GM18867 (cell line): ENCODE measurements around the gene DENND1A.
"Not testable (repeated sequence)": the region's sequence is repeated elsewhere in the genome, so short reads cannot be mapped to it uniquely, and the experiment has no call there.

Experiments
- ATAC-seq: cut with Tn5 transposase; IDR thresholded peaks from one replicate; pipeline ENCODE4 v1.9.1; 2021; ENCODE audit warnings: mild to moderate bottlenecking, moderate library complexity; ENCODE audit not compliant: unreplicated experiment

Gene DENND1A

GRCh38 chr9:123637945-123638634 is 291.8 kb downstream of the DENND1A start:
- no peak for ATAC-seq

GRCh38 chr9:123637606-123637944 is 292.4 kb downstream of the DENND1A start:
- ATAC-seq: no peak

DNA sequence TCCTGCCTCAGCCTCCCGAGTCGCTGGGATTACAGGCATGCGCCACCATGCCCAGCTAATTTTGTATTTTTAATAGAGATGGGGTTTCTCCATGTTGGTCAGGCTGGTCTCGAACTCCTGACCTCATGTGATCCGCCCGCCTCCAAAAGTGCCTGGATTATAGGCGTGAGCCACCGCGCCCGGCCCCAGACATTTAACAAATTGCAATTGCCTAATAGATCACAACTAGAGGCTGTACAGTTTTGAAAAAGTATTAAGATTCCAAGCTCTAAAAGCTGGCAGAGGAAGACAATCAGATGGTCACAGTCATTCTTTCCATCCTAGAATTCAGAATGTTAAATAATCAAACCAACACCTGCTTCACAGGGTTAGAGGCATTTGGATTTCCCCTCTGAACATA is 293.1 kb downstream of the DENND1A start:
- not testable (repeated sequence) for ATAC-seq

DNA sequence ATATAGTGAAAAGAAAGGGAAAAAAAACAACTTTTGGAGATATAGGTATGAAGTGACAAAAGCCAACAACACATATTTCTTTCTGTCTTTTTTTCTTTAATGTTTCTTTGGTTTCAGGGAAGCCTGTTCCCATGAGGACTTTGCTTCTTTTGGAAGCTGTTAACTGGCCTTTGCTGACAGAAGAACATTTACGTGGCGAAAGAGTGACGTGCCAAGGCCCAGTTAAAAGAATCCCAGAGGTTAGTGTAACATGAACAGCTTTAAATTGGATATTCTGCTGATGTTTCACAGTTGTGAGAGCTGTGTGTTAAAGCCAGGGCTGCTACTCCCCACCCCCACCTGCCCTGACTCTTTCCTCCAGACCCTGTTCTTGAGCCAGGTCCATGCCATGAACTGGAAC is 298.1 kb downstream of the DENND1A start:
- ATAC-seq: no peak

GRCh38 chr9:123630233-123630632 is 299.7 kb downstream of the DENND1A start:
- no peak for ATAC-seq

DNA sequence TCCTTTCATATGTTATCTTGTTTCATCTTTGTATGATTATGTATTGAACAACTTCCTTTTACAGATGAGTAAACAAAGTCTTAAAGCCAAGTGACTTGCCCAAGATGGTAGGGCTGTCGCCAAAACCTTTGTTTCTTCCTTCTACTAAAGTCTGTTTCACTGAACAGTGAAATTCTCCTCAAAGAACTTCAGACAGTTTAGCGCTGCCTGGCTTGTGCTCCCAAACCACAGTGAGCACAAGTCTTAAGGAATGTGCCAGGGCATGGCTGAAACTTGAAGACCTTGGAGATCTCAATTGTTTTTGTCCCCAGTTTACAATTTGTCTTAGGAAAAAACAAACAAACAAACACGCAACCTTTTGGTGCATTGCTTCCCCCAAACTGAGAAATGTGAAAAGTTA is 300.4 kb downstream of the DENND1A start:
- ATAC-seq: no peak

DNA sequence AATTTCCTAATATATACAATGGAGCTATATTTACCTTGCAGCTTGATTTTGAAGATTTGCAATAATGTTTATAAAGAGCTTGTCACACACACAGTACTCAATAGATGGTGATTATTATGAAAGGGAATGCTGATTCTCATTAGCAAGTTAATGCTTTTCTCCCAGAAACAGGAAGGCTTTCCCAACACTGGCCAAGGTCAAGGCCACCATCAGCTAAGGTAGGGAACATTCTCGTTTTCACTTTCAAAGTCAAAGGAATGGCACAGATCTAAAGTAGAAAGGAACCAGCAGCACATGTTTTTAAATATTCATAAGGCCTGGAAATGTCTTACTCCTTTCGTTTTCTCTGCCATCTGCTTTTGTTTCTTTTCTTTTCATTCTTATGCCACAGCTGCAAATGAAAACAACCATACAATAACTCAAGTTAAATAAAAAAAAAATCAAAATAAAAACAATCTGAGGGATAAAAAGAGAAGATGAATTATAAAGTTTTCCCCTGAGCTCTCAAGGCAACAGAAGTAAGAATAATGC is 307.1 kb downstream of the DENND1A start:
- ATAC-seq: no peak

DNA sequence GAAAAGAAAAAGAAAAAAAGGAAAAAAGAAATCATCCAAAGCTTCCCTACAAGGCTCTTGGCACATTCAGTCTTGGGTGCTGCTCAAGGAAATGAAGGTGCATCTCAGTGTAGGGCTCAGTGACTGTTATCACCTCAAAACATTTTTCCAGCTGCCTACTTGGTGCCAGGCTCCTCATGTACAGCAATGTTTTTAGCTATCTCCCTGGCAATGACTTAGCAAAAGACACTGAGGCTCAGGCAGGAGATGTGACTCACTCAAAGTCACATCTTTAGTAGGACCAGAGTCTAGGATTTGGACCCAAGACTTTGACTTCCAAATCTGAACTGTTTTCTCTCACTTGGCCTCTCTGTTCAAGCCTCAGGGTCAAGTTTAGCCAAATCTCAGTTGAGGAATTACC is 309.7 kb downstream of the DENND1A start:
- ATAC-seq: no peak

GRCh38 chr9:123617952-123618678 is 311.8 kb downstream of the DENND1A start:
- ATAC-seq: no peak

GRCh38 chr9:123617286-123617685 is 312.6 kb downstream of the DENND1A start:
- ATAC-seq: no peak

GRCh38 chr9:123616707-123617106 is 313.2 kb downstream of the DENND1A start:
- no peak for ATAC-seq

- no peak for ATAC-seq
Measured at GRCh38 chr9:123615381-123615780, 314.5 kb downstream of the DENND1A start.

DNA sequence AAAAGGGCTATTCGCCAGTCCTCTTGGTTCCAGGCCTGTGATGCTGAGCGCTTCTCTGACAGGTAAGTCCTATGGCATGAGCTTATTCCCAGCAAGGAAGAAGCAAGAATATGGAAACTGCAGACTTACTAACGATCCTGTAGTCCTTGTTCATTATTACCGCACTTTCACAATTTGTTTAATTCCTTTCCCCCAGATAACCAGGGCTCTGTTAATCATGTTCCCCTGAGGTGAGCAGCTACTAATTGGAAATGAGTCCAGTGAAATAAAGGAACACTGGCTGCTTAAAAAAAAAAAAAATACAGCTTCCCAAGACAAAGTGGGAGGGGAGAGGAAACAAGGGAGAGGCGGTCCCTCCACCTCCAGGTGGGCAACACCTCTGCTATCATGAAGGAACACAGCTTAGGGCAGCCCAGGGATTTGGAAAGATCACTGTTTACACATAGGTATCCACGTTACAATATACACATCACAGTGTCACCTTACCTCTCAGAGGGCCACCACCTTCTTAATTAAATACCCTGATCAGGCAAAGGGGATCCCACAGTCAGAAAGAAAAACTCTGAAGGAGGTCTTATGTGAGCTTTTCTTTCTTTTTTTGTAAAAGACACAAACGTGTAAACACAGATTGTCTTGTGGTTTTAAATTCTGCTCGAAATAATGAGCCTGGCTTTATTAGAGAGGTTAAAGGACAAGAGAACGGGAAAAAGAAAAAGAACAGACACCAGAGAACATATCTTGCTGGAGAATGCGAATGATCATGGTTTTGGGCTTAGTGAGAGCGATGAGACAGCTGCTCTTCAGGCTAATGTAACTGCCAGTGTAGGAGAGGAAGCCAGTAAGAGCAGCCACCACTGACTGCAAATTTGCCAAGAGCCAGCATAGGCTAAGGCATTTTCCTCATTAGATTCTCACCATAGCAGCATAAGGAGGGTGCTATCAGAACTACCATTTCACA is 315.3 kb downstream of the DENND1A start:
- ATAC-seq: no peak

DNA sequence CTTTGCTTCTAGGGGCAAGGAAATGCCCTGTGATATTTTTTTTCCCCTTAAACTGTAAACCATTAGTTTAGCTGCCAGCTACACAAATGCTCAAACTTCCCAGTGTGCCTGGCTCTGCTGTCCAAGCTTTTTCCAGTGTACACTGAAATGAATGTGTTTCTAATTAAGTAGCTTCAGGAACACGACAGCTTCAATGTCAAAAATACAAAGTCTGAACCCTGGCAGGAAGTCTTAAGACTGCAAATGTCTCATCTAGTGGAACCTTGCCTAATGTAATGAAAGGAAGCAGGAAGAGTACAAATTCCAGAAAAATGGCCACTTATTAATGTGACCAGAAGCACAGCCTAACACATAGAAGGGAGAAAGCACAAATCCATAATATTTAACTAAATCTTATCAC is 318.7 kb downstream of the DENND1A start:
- ATAC-seq: no peak

- ATAC-seq: no peak
Measured at GRCh38 chr9:123609844-123610243, 320.1 kb downstream of the DENND1A start.

DNA sequence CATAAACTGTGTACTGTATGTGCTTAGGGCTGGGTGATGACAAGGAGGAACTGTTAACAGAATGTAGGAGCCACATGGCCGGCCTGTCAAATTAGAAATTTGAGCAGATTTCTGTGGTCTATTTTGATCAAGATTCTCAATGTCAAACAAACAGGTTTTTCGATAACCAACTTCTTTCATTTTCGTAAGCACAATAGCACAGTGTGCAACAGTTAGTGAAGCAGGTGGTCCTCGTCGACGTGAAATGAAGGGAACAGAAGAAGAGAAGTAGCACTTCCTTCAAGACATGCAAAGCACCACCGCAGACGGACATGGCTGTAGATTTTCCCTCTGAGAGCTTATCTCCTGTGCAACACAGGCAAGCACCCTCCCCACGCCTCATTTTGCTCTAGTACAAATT is 321.8 kb downstream of the DENND1A start:
- peak; percentile 97 for ATAC-seq

DNA sequence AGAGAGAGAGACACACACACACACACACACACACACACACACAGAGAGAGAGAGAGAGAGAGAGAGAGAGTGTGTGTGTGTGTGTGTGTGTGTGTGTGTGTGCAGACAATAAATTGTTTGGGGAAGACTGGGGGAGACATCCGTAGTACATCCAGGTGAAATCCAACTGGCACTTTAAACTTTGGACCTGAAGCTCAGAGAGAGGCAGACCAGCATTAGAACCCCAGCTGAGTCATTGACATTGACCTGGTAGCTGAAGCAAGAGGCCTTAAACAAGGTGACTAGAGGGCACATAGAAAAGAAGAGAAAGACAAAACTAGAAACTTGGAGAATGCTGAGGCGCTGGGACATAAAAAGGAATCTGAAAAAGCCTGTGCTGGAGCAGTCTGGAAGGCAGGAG is 322.4 kb downstream of the DENND1A start:
- no peak for ATAC-seq

GRCh38 chr9:123606141-123606540 is 323.8 kb downstream of the DENND1A start:
- no peak for ATAC-seq

- no peak for ATAC-seq
Measured at GRCh38 chr9:123605286-123605685, 324.6 kb downstream of the DENND1A start.

GRCh38 chr9:123604861-123605260 is 325.1 kb downstream of the DENND1A start:
- no peak for ATAC-seq

DNA sequence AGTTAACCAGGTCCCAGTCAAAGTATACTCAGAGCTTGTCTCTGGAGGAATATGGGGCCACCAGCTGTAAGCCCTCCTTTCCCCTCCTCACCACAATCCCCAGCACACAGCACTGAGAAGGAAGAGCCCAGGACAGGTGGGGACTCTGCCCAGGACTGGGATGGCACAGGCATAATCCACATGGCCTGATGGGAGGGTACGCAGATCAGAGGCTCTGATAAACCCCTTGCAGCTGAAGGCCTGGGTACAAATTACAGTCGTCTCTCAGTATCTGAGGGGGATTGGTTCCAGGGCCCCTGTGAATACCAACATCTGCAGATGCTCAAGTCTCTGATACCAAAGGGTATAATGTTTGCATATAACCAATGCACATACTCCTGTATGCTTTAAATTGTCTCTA is 328.1 kb downstream of the DENND1A start:
- no peak for ATAC-seq
